DND-41 (cell line): Measurements from ENCODE around the gene FER1L5.
"Not testable (repeated sequence)": the region's sequence is repeated elsewhere in the genome, so short reads cannot be mapped to it uniquely, and the experiment has no call there.

Experiments
- ATAC-seq: fragments of 200-7000 bp; cut with Tn5 transposase; 3 replicates; pipeline ENCODE4 v1.9.1; 2021; ENCODE audit warnings: low read depth; ENCODE audit not compliant: insufficient read depth
- DNase-seq: peaks from one replicate; pipeline ENCODE4 v3.0.0-alpha.2; 2020
- H2AFZ ChIP-seq: 2 replicates; pipeline ENCODE4 v1.6.0; 2012; ENCODE audit warnings: low read depth, low read length
- H3K27ac ChIP-seq: 2 replicates; pipeline ENCODE4 v1.5.1; 2012; ENCODE audit warnings: low read length, inconsistent platforms
- H3K27me3 ChIP-seq: fragments of 200-600 bp; sonication (generic); 2 replicates; pipeline ENCODE4 v1.6.0; 2012; ENCODE audit warnings: low read length, mild to moderate bottlenecking, inconsistent platforms; ENCODE audit not compliant: insufficient read depth, poor library complexity
- H3K36me3 ChIP-seq: 2 replicates; pipeline ENCODE4 v1.5.1; 2012; ENCODE audit warnings: low read length, inconsistent platforms; ENCODE audit not compliant: insufficient read depth
- H3K4me1 ChIP-seq: 2 replicates; pipeline ENCODE4 v1.5.1; 2012; ENCODE audit warnings: mild to moderate bottlenecking, low read length; ENCODE audit not compliant: insufficient read depth
- H3K4me2 ChIP-seq: 2 replicates; pipeline ENCODE4 v1.6.0; 2012; ENCODE audit warnings: mild to moderate bottlenecking, moderate library complexity, low read length, inconsistent platforms; ENCODE audit not compliant: insufficient read depth
- H3K4me3 ChIP-seq, 2 experiments: fragments of 200-600 bp in 1 of 2; shearing (Covaris generic) in 1 of 2; 2 replicates each; pipeline ENCODE4 v1.5.1; 2012 to 2016; ENCODE audit warnings: inconsistent platforms in 2 of 2, low read length in 2 of 2, mild to moderate bottlenecking in 2 of 2, low read depth in 1 of 2, moderate library complexity in 1 of 2
- H3K79me2 ChIP-seq: 2 replicates; pipeline ENCODE4 v1.6.0; 2012; ENCODE audit warnings: low read length, inconsistent platforms; ENCODE audit not compliant: insufficient read depth
- H3K9ac ChIP-seq: 2 replicates; pipeline ENCODE4 v1.6.0; 2012; ENCODE audit warnings: low read depth, mild to moderate bottlenecking, inconsistent platforms, low read length, moderate library complexity
- H3K9me3 ChIP-seq: 2 replicates; pipeline ENCODE4 v1.5.1; 2012; ENCODE audit warnings: low read length, moderate library complexity, mild to moderate bottlenecking, inconsistent platforms; ENCODE audit not compliant: insufficient read depth, severe bottlenecking
- H4K20me1 ChIP-seq: 2 replicates; pipeline ENCODE4 v1.6.0; 2012; ENCODE audit warnings: low read length; ENCODE audit not compliant: insufficient read depth
- EZH2 ChIP-seq: IDR thresholded peaks from 3 replicates; pipeline ENCODE4 v1.6.1; 2012; ENCODE audit warnings: borderline replicate concordance, low read depth, mild to moderate bottlenecking, moderate library complexity, low read length, inconsistent platforms; ENCODE audit not compliant: severe bottlenecking
- TF ChIP-seq, protein P1 (sequence below): IDR thresholded peaks from 2 replicates; pipeline ENCODE4 v1.5.1; 2012; ENCODE audit warnings: borderline replicate concordance, low read length, moderate library complexity, mild to moderate bottlenecking; ENCODE audit not compliant: poor library complexity, severe bottlenecking; ENCODE audit errors: extremely low read depth

FER1L5 gene

GRCh38 chr2:96663829-96664228 lies 21.3 kb downstream of the FER1L5 start:
- Histone ChIP-seq H3K4me1 (no peaks in the 10 kb centered on the region), H2AFZ (no peak overlapping the region), H3K9ac (no peak overlapping the region), H3K36me3 (no peaks in the 10 kb centered on the region), H4K20me1 (no peaks in the 10 kb centered on the region), H3K27me3 (no peaks in the 10 kb centered on the region), H3K27ac (no peak overlapping the region), H3K4me2 (no peak overlapping the region), H3K4me3 (no peak overlapping the region), H3K9me3 (no peaks in the 10 kb centered on the region), H3K79me2 (no peaks in the 10 kb centered on the region)
- TF ChIP-seq, protein P1, sequence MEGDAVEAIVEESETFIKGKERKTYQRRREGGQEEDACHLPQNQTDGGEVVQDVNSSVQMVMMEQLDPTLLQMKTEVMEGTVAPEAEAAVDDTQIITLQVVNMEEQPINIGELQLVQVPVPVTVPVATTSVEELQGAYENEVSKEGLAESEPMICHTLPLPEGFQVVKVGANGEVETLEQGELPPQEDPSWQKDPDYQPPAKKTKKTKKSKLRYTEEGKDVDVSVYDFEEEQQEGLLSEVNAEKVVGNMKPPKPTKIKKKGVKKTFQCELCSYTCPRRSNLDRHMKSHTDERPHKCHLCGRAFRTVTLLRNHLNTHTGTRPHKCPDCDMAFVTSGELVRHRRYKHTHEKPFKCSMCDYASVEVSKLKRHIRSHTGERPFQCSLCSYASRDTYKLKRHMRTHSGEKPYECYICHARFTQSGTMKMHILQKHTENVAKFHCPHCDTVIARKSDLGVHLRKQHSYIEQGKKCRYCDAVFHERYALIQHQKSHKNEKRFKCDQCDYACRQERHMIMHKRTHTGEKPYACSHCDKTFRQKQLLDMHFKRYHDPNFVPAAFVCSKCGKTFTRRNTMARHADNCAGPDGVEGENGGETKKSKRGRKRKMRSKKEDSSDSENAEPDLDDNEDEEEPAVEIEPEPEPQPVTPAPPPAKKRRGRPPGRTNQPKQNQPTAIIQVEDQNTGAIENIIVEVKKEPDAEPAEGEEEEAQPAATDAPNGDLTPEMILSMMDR: no peak
- no peak for TF ChIP-seq EZH2
- ATAC-seq: no peak
- DNase-seq: no peak

- no peak overlapping the region for H3K4me3 ChIP-seq
- H3K79me2 ChIP-seq: no peaks in the 10 kb centered on the region
- H3K4me1 ChIP-seq: no peaks in the 10 kb centered on the region
- no peak for DNase-seq
- H3K9ac ChIP-seq: no peak overlapping the region
- H3K27ac ChIP-seq: no peak overlapping the region
- TF ChIP-seq, protein P1: no peak
- TF ChIP-seq EZH2: no peak
- no peak for ATAC-seq
- H3K9me3 ChIP-seq: no peaks in the 10 kb centered on the region
- H3K4me2 ChIP-seq: no peak overlapping the region
- no peak overlapping the region for H2AFZ ChIP-seq
- H4K20me1 ChIP-seq: no peaks in the 10 kb centered on the region
- H3K27me3 ChIP-seq: no peaks in the 10 kb centered on the region
- H3K36me3 ChIP-seq: no peaks in the 10 kb centered on the region
These were observed 21.9 kb downstream of the FER1L5 start for GRCh38 chr2:96664366-96664925.

- TF ChIP-seq, protein P1: no peak
- no peak for TF ChIP-seq EZH2
- Histone ChIP-seq H3K27ac (no peak overlapping the region), H3K4me3 (no peak overlapping the region), H2AFZ (no peak overlapping the region), H4K20me1 (no peaks in the 10 kb centered on the region), H3K4me1 (no peaks in the 10 kb centered on the region), H3K79me2 (no peaks in the 10 kb centered on the region), H3K27me3 (no peaks in the 10 kb centered on the region), H3K4me2 (no peak overlapping the region), H3K36me3 (no peaks in the 10 kb centered on the region), H3K9ac (no peak overlapping the region), H3K9me3 (no peaks in the 10 kb centered on the region)
- ATAC-seq (no peak), DNase-seq (no peak)
These were observed 22.6 kb downstream of the FER1L5 start for GRCh38 chr2:96665083-96665569.

GRCh38 chr2:96665717-96666116 lies 23.2 kb downstream of the FER1L5 start:
- H4K20me1 ChIP-seq, DNase-seq, H3K4me2 ChIP-seq, H3K36me3 ChIP-seq, H3K4me3 ChIP-seq, ATAC-seq, H3K4me1 ChIP-seq, H3K9me3 ChIP-seq, H3K79me2 ChIP-seq, H3K27me3 ChIP-seq, H2AFZ ChIP-seq, H3K9ac ChIP-seq, H3K27ac ChIP-seq: not testable (repeated sequence)
